GM10266 (cell line): Measurements from ENCODE around the gene RPL36.

ENCODE experiments used
- DNase-seq: peaks from one replicate; pipeline ENCODE4 v3.0.0; 2012; ENCODE audit errors: extremely low spot score
- CTCF ChIP-seq: IDR thresholded peaks from 2 replicates; pipeline ENCODE4 v1.5.1; 2012; ENCODE audit warnings: mild to moderate bottlenecking, low read depth; ENCODE audit not compliant: control insufficient read depth, insufficient read depth; ENCODE audit errors: missing control alignments

The RPL36 gene

GRCh38 chr19:5648464-5648863 is 41.6 kb upstream of the RPL36 start:
- TF ChIP-seq CTCF, result no peak
- DNase-seq, result no peak

DNA sequence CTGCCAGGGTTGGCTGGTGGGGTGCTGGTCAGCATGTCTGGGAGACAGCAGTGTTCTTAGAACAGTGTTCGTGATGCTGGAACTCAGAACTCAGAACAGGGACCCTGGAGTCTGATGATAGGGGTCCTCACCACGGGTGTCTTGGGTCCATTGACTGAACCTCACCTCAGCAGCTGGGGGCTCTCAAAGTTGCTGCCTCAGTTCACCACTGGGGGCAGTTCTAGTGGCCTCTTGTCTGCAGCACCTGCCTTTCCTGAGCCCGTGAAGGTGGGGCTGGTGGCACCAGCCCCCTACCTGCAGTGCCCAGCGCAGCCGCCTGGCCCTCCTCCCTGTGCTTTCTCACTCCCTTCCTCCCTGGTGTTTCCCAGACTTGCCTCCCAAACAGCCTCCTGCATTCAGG is 38.7 kb upstream of the RPL36 start:
- no peak for DNase-seq
- no peak for TF ChIP-seq CTCF

GRCh38 chr19:5652261-5652660 is 37.8 kb upstream of the RPL36 start:
- no peak for DNase-seq
- TF ChIP-seq CTCF, result no peak

DNA sequence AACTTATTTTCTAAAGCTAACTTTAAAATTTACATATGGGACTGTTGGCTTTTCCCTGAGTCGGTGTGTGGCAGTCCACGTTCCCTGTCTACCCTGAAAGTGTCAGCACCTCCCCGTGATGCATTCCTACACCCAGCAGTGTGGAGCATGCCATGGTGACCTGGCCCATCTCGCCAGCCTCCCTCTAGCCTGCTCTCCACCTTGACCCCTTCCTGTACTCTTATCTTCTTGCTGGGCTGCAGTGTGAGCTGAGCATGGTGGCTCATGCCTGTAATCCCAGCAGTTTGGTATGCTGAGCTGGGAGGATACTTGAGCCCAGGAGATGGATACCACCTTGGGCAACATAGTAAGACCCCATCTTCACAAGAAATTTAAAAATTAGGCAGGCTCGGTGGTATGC is 35.2 kb upstream of the RPL36 start:
- TF ChIP-seq CTCF, result no peak
- DNase-seq, result no peak

DNA sequence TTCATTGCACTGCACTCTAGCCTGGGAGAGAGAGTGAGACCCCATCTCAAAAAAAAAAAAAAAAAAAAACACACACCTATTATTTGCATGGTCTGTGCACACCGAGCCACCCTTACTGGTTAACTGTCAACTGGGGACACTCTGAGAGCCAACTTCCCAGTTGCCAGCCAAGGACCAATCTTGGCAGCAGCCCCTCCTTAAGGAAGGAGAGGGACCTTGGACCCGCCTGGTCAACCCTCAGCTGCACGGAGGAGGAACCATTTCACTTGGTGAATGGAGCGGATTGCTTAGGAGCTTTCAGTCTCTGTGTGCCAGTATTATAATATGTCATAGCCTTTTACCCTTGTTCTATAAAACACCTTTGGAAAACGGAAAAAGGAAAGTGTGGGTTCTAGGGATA is 34.7 kb upstream of the RPL36 start:
- TF ChIP-seq CTCF, result no peak
- DNase-seq, result no peak

- no peak for DNase-seq
These were observed 28.6 kb upstream of the RPL36 start for GRCh38 chr19:5661483-5661882.

GRCh38 chr19:5663904-5664303 is 26.2 kb upstream of the RPL36 start:
- no peak for TF ChIP-seq CTCF
- no peak for DNase-seq

More at GRCh38 chr19:5661483-5661882, 28.6 kb upstream of the RPL36 start:
- no peak for TF ChIP-seq CTCF
